NCI-H1436 treated with DMSO at 0.1 percent for 48 hours (cell line): Measurements from ENCODE around the gene OR5H14.
"Not testable (repeated sequence)": the region's sequence is repeated elsewhere in the genome, so short reads cannot be mapped to it uniquely, and the experiment has no call there.

Experiments used
- DNase-seq: peaks from one replicate; lab custom pipeline; 2025; lab: John Stamatoyannopoulos, UW

The OR5H14 gene

GRCh38 chr3:98147179-98147578 lies at the start of gene OR5H14:
Gene OR5H14, plus strand, starts transcription at chr3:98147479. Its CDS starts 1,907 bp downstream, at chr3:98149386.
- no peak for DNase-seq

- no peak for DNase-seq
Observed at GRCh38 chr3:98099848-98100247, 47.4 kb upstream of the OR5H14 start.

- DNase-seq: no peak
Observed at GRCh38 chr3:98108162-98108561, 39.1 kb upstream of the OR5H14 start.

GRCh38 chr3:98109807-98110549 lies 37.3 kb upstream of the OR5H14 start:
- no peak for DNase-seq

GRCh38 chr3:98110550-98110908 lies 36.8 kb upstream of the OR5H14 start:
- no peak for DNase-seq

- DNase-seq: no peak
Observed at GRCh38 chr3:98114264-98114663, 33.0 kb upstream of the OR5H14 start.

GRCh38 chr3:98115717-98116116 lies 31.6 kb upstream of the OR5H14 start:
- DNase-seq: no peak

GRCh38 chr3:98130421-98130820 lies 16.9 kb upstream of the OR5H14 start, which contains the start of gene OR5H1:
Gene OR5H1, plus strand, starts transcription at chr3:98130721. Its CDS starts 1,977 bp downstream, at chr3:98132698.
- DNase-seq: no peak

- no peak for DNase-seq
Observed at GRCh38 chr3:98136631-98137030, 10.6 kb upstream of the OR5H14 start.

GRCh38 chr3:98137826-98138557 lies 9.3 kb upstream of the OR5H14 start:
- not testable (repeated sequence) for DNase-seq

- no peak for DNase-seq
Observed at GRCh38 chr3:98140531-98140930, 6.7 kb upstream of the OR5H14 start.

- no peak for DNase-seq
Observed at GRCh38 chr3:98148751-98149150, 1.5 kb downstream of the OR5H14 start.

GRCh38 chr3:98149456-98149855 lies 2.2 kb downstream of the OR5H14 start:
- DNase-seq: not testable (repeated sequence)

- no peak for DNase-seq
Observed at GRCh38 chr3:98151241-98151640, 4.0 kb downstream of the OR5H14 start.

GRCh38 chr3:98166396-98166795 lies 19.1 kb downstream of the OR5H14 start, which contains the start of gene OR5H15:
Gene OR5H15, plus strand, starts transcription at chr3:98166696. Its CDS starts 2,004 bp downstream, at chr3:98168700.
- DNase-seq: no peak

GRCh38 chr3:98171071-98171470 lies 23.8 kb downstream of the OR5H14 start:
- no peak for DNase-seq

- no peak for DNase-seq
Observed at GRCh38 chr3:98172621-98173020, 25.3 kb downstream of the OR5H14 start.

- DNase-seq: no peak
Observed at GRCh38 chr3:98180319-98180890, 33.1 kb downstream of the OR5H14 start.

GRCh38 chr3:98182196-98182595 lies 34.9 kb downstream of the OR5H14 start:
- DNase-seq: no peak

GRCh38 chr3:98185180-98185579 lies 37.9 kb downstream of the OR5H14 start:
- DNase-seq: no peak

- no peak for DNase-seq
Observed at GRCh38 chr3:98188545-98188944, 41.3 kb downstream of the OR5H14 start.

- not testable (repeated sequence) for DNase-seq
Observed at GRCh38 chr3:98190911-98191310, 43.6 kb downstream of the OR5H14 start.

- not testable (repeated sequence) for DNase-seq
Observed at GRCh38 chr3:98196293-98196692, 49.0 kb downstream of the OR5H14 start.
